HEK293 (cell line): ENCODE results near the gene PNKD.

Experiments used
- CTCF ChIA-PET: fragments of 350-600 bp; formaldehyde crosslinking; extraction: SDS; loops from one replicate; lab custom pipeline; 2021; ENCODE audit warnings: antibody characterized with exemption; lab: Yijun Ruan, JAX
- POLR2A ChIA-PET: fragments of 300-600 bp; formaldehyde crosslinking; extraction: SDS; loops from one replicate; lab custom pipeline; 2020; ENCODE audit warnings: antibody characterized with exemption, inconsistent platforms; lab: Yijun Ruan, JAX
- H3K27ac ChIP-seq: fragments of 200-500 bp; sonication (Bioruptor generic); 2 replicates; pipeline ENCODE4 v1.5.1; 2014; ENCODE audit warnings: low read depth, low read length, control low read depth, inconsistent platforms; ENCODE audit errors: extremely low read depth
- H3K36me3 ChIP-seq, 2 experiments: fragments of 200-500 bp in 1 of 2; sonication (Bioruptor generic) in 1 of 2; 1 replicate in 1 of 2; 2 replicates in 1 of 2; pipeline ENCODE4 v1.5.1; 2014 to 2017; ENCODE audit warnings: inconsistent platforms in 2 of 2, low read length in 2 of 2; ENCODE audit not compliant: control insufficient read depth in 2 of 2, insufficient read depth in 1 of 2
- H3K4me1 ChIP-seq: fragments of 200-500 bp; sonication (Bioruptor generic); 2 replicates; pipeline ENCODE4 v1.5.1; 2014; ENCODE audit warnings: mild to moderate bottlenecking, low read length, inconsistent platforms; ENCODE audit not compliant: control insufficient read depth, insufficient read depth
- H3K4me3 ChIP-seq: 2 replicates; pipeline ENCODE4 v1.5.1; 2011; ENCODE audit warnings: low read depth, mild to moderate bottlenecking, control low read depth, low read length, moderate library complexity
- H3K9me3 ChIP-seq: fragments of 200-500 bp; sonication (Bioruptor generic); 2 replicates; pipeline ENCODE4 v1.5.1; 2014; ENCODE audit warnings: low read depth, low read length, inconsistent platforms; ENCODE audit not compliant: control insufficient read depth, insufficient read depth
- FEZF1 ChIP-seq: fragments of 450-650 bp; formaldehyde crosslinking; IDR thresholded peaks from 2 replicates; pipeline ENCODE4 v1.5.1; 2016; ENCODE audit warnings: missing biosample characterization, missing genetic modification characterization
- KLF7 ChIP-seq: fragments of 450-650 bp; formaldehyde crosslinking; IDR thresholded peaks from 2 replicates; pipeline ENCODE4 v1.5.1; 2016; ENCODE audit warnings: missing biosample characterization, missing genetic modification characterization, borderline replicate concordance
- KLF8 ChIP-seq: fragments of 450-650 bp; formaldehyde crosslinking; IDR thresholded peaks from 2 replicates; pipeline ENCODE4 v1.5.1; 2016; ENCODE audit warnings: missing biosample characterization, missing genetic modification characterization
- MZF1 ChIP-seq: fragments of 450-650 bp; formaldehyde crosslinking; IDR thresholded peaks from 2 replicates; pipeline ENCODE4 v1.5.1; 2017; ENCODE audit warnings: missing biosample characterization, missing genetic modification characterization, borderline replicate concordance
- REPIN1 ChIP-seq: fragments of 450-650 bp; formaldehyde crosslinking; IDR thresholded peaks from 2 replicates; pipeline ENCODE4 v1.5.1; 2017; ENCODE audit warnings: missing biosample characterization, missing genetic modification characterization, low read depth
- SALL2 ChIP-seq: fragments of 450-650 bp; formaldehyde crosslinking; IDR thresholded peaks from 2 replicates; pipeline ENCODE4 v1.5.0; 2017; ENCODE audit warnings: missing biosample characterization, mild to moderate bottlenecking, missing genetic modification characterization, borderline replicate concordance
- SP7 ChIP-seq: fragments of 450-650 bp; formaldehyde crosslinking; IDR thresholded peaks from 2 replicates; pipeline ENCODE4 v1.5.1; 2016; ENCODE audit warnings: missing biosample characterization, missing genetic modification characterization
- ZBTB20 ChIP-seq: fragments of 450-650 bp; formaldehyde crosslinking; IDR thresholded peaks from 2 replicates; pipeline ENCODE4 v1.5.1; 2016; ENCODE audit warnings: missing biosample characterization, missing genetic modification characterization
- ZNF114 ChIP-seq: fragments of 450-650 bp; formaldehyde crosslinking; IDR thresholded peaks from 2 replicates; pipeline ENCODE4 v1.5.0; 2017; ENCODE audit warnings: missing biosample characterization, missing genetic modification characterization
- ZNF302 ChIP-seq: fragments of 450-650 bp; formaldehyde crosslinking; IDR thresholded peaks from 2 replicates; pipeline ENCODE4 v1.5.1; 2016; ENCODE audit warnings: missing biosample characterization, missing genetic modification characterization, low read depth
- ZNF501 ChIP-seq: fragments of 450-650 bp; formaldehyde crosslinking; IDR thresholded peaks from 2 replicates; pipeline ENCODE4 v1.5.1; 2016; ENCODE audit warnings: missing biosample characterization, missing genetic modification characterization
- ZNF561 ChIP-seq: fragments of 450-650 bp; IDR thresholded peaks from 2 replicates; pipeline ENCODE4 v1.5.1; 2018; ENCODE audit warnings: missing biosample characterization, missing genetic modification characterization, borderline replicate concordance
- ZNF658 ChIP-seq: fragments of 450-650 bp; formaldehyde crosslinking; IDR thresholded peaks from 2 replicates; pipeline ENCODE4; 2016; ENCODE audit warnings: missing biosample characterization, missing genetic modification characterization
- ZNF707 ChIP-seq: fragments of 450-650 bp; formaldehyde crosslinking; IDR thresholded peaks from 2 replicates; pipeline ENCODE4 v1.5.1; 2016; ENCODE audit warnings: missing biosample characterization, missing genetic modification characterization
- ZNF830 ChIP-seq: fragments of 450-650 bp; IDR thresholded peaks from 2 replicates; pipeline ENCODE4 v1.5.0; 2018; ENCODE audit warnings: missing biosample characterization, missing genetic modification characterization, low read depth, mild to moderate bottlenecking, moderate library complexity
- ZNF843 ChIP-seq: fragments of 450-650 bp; formaldehyde crosslinking; IDR thresholded peaks from 2 replicates; pipeline ENCODE4 v1.5.1; 2016; ENCODE audit warnings: missing biosample characterization, missing genetic modification characterization
- TF ChIP-seq, protein P1 (sequence below): fragments of 450-650 bp; formaldehyde crosslinking; IDR thresholded peaks from 2 replicates; pipeline ENCODE4 v1.5.1; 2016; ENCODE audit warnings: missing biosample characterization, missing genetic modification characterization
- TF ChIP-seq, protein P2 (sequence below): fragments of 450-650 bp; formaldehyde crosslinking; IDR thresholded peaks from 2 replicates; pipeline ENCODE4 v1.5.1; 2017; ENCODE audit warnings: missing biosample characterization, missing genetic modification characterization
- TF ChIP-seq, protein P3 (sequence below): fragments of 450-650 bp; formaldehyde crosslinking; IDR thresholded peaks from 2 replicates; pipeline ENCODE4 v1.5.1; 2016; ENCODE audit warnings: missing biosample characterization, missing genetic modification characterization
- TF ChIP-seq, protein P4 (sequence below): fragments of 450-650 bp; formaldehyde crosslinking; IDR thresholded peaks from 2 replicates; pipeline ENCODE4 v1.5.1; 2017; ENCODE audit warnings: missing biosample characterization, missing genetic modification characterization
- TF ChIP-seq, protein P5 (sequence below): fragments of 450-650 bp; formaldehyde crosslinking; conservative IDR thresholded peaks from 2 replicates; pipeline ENCODE4 v1.5.1; 2016; ENCODE audit warnings: low read depth, missing biosample characterization, missing genetic modification characterization
- TF ChIP-seq, protein P6 (sequence below): fragments of 450-650 bp; formaldehyde crosslinking; IDR thresholded peaks from 2 replicates; pipeline ENCODE4 v1.5.1; 2016; ENCODE audit warnings: missing biosample characterization, missing genetic modification characterization

PNKD gene

DNA sequence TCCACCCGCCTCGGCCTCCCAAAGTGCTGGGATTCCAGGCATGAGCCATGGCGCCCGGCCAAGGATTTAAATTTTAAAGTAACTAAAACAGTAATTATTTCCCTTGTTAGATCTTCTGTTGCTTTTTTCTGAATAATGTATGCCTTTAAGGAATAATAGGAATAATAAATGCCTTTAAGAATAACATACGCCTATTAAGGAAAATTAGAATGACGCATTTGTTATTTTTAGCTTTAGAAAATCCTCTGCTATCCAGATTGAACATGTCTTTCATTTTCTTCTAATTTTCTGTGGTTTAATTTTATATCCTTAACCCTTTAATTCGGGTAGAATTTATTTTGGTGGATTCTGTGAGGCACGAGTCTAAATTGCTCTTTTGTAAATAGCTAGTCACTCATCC, 45.1 kb downstream of the PNKD start:
- Histone ChIP-seq H3K9me3 (no peaks in the 10 kb centered on the region), H3K4me1 (no peaks in the 10 kb centered on the region)
- CTCF ChIA-PET = interaction anchor here (1.4 kb wide), 1 partner anchor 41 kb away, joined by 3 read pairs; the partner anchor contains the start of gene CATIP
- TF ChIP-seq ZNF658 (tag by site-specific recombination) = no peak
- no peak for TF ChIP-seq FEZF1 (tag by site-specific recombination)
- TF ChIP-seq, protein P1, sequence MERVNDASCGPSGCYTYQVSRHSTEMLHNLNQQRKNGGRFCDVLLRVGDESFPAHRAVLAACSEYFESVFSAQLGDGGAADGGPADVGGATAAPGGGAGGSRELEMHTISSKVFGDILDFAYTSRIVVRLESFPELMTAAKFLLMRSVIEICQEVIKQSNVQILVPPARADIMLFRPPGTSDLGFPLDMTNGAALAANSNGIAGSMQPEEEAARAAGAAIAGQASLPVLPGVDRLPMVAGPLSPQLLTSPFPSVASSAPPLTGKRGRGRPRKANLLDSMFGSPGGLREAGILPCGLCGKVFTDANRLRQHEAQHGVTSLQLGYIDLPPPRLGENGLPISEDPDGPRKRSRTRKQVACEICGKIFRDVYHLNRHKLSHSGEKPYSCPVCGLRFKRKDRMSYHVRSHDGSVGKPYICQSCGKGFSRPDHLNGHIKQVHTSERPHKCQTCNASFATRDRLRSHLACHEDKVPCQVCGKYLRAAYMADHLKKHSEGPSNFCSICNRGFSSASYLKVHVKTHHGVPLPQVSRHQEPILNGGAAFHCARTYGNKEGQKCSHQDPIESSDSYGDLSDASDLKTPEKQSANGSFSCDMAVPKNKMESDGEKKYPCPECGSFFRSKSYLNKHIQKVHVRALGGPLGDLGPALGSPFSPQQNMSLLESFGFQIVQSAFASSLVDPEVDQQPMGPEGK (tag by site-specific recombination) = no peak
- TF ChIP-seq KLF7 (tag by site-specific recombination) = no peak
- no peak for TF ChIP-seq ZBTB20 (tag by site-specific recombination)
- TF ChIP-seq, protein P2, sequence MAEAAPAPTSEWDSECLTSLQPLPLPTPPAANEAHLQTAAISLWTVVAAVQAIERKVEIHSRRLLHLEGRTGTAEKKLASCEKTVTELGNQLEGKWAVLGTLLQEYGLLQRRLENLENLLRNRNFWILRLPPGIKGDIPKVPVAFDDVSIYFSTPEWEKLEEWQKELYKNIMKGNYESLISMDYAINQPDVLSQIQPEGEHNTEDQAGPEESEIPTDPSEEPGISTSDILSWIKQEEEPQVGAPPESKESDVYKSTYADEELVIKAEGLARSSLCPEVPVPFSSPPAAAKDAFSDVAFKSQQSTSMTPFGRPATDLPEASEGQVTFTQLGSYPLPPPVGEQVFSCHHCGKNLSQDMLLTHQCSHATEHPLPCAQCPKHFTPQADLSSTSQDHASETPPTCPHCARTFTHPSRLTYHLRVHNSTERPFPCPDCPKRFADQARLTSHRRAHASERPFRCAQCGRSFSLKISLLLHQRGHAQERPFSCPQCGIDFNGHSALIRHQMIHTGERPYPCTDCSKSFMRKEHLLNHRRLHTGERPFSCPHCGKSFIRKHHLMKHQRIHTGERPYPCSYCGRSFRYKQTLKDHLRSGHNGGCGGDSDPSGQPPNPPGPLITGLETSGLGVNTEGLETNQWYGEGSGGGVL (tag by site-specific recombination) = no peak
- TF ChIP-seq ZNF843 (tag by site-specific recombination) = no peak
- TF ChIP-seq ZNF114 (tag by site-specific recombination) = no peak
- TF ChIP-seq ZNF707 = no peak
- no peak for TF ChIP-seq REPIN1 (tag by site-specific recombination)
- TF ChIP-seq ZNF830 (tag by site-specific recombination) = no peak
- TF ChIP-seq KLF8 = no peak
- TF ChIP-seq MZF1 (tag by site-specific recombination) = no peak
- no peak for TF ChIP-seq ZNF302 (tag by site-specific recombination)
- no peak for TF ChIP-seq SALL2 (tag by site-specific recombination)
- TF ChIP-seq SP7 (tag by site-specific recombination) = no peak
- TF ChIP-seq, all 188 proteins: peak for 0
- no peak overlapping the region for H3K4me3 ChIP-seq
- no peak overlapping the region for H3K27ac ChIP-seq
- no peaks in the 10 kb centered on the region for H3K36me3 ChIP-seq
- POLR2A ChIA-PET = no interaction called here

DNA sequence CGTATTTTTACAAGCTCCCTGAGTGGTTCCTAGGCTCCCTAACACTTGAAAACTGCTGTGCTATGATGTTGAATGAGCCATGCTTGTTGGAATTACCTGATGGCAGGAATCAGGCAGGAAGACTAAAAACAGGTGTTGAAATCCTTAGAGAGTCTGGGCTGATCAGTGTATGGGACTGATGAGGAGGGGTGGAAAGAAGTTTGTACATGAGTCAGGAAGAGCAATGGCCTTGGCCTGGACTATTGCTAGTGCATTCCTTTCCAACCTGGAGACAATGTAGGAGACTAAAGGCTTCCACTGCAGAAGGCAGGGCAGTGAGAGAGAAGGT, 46.9 kb downstream of the PNKD start:
- ChIA-PET POLR2A (no interaction called here), CTCF (interaction anchor here (1.0 to 1.5 kb wide), 2 partner anchors 10 to 15 kb away, joined by 3 to 8 read pairs; no protein-coding TSS in a partner anchor)
- no peak overlapping the region for H3K27ac ChIP-seq
- TF ChIP-seq, protein P3, sequence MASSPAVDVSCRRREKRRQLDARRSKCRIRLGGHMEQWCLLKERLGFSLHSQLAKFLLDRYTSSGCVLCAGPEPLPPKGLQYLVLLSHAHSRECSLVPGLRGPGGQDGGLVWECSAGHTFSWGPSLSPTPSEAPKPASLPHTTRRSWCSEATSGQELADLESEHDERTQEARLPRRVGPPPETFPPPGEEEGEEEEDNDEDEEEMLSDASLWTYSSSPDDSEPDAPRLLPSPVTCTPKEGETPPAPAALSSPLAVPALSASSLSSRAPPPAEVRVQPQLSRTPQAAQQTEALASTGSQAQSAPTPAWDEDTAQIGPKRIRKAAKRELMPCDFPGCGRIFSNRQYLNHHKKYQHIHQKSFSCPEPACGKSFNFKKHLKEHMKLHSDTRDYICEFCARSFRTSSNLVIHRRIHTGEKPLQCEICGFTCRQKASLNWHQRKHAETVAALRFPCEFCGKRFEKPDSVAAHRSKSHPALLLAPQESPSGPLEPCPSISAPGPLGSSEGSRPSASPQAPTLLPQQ (tag by site-specific recombination) = no peak
- TF ChIP-seq, protein P4, sequence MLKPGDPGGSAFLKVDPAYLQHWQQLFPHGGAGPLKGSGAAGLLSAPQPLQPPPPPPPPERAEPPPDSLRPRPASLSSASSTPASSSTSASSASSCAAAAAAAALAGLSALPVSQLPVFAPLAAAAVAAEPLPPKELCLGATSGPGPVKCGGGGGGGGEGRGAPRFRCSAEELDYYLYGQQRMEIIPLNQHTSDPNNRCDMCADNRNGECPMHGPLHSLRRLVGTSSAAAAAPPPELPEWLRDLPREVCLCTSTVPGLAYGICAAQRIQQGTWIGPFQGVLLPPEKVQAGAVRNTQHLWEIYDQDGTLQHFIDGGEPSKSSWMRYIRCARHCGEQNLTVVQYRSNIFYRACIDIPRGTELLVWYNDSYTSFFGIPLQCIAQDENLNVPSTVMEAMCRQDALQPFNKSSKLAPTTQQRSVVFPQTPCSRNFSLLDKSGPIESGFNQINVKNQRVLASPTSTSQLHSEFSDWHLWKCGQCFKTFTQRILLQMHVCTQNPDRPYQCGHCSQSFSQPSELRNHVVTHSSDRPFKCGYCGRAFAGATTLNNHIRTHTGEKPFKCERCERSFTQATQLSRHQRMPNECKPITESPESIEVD (tag by site-specific recombination) = no peak
- TF ChIP-seq ZNF501 (no peak), ZNF561 (tag by site-specific recombination) (no peak), REPIN1 (tag by site-specific recombination) (no peak)
- TF ChIP-seq, protein P5, sequence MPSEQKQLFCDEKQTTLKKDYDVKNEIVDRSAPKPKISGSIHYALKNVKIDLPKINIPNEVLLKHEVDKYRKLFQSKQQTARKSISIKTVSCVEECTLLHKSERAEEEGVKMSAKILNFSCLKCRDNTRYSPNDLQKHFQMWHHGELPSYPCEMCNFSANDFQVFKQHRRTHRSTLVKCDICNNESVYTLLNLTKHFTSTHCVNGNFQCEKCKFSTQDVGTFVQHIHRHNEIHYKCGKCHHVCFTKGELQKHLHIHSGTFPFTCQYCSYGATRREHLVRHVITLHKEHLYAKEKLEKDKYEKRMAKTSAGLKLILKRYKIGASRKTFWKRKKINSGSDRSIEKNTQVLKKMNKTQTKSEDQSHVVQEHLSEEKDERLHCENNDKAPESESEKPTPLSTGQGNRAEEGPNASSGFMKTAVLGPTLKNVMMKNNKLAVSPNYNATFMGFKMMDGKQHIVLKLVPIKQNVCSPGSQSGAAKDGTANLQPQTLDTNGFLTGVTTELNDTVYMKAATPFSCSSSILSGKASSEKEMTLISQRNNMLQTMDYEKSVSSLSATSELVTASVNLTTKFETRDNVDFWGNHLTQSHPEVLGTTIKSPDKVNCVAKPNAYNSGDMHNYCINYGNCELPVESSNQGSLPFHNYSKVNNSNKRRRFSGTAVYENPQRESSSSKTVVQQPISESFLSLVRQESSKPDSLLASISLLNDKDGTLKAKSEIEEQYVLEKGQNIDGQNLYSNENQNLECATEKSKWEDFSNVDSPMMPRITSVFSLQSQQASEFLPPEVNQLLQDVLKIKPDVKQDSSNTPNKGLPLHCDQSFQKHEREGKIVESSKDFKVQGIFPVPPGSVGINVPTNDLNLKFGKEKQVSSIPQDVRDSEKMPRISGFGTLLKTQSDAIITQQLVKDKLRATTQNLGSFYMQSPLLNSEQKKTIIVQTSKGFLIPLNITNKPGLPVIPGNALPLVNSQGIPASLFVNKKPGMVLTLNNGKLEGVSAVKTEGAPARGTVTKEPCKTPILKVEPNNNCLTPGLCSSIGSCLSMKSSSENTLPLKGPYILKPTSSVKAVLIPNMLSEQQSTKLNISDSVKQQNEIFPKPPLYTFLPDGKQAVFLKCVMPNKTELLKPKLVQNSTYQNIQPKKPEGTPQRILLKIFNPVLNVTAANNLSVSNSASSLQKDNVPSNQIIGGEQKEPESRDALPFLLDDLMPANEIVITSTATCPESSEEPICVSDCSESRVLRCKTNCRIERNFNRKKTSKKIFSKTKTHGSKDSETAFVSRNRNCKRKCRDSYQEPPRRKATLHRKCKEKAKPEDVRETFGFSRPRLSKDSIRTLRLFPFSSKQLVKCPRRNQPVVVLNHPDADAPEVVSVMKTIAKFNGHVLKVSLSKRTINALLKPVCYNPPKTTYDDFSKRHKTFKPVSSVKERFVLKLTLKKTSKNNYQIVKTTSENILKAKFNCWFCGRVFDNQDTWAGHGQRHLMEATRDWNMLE (tag by site-specific recombination) = no peak
- TF ChIP-seq, protein P6, sequence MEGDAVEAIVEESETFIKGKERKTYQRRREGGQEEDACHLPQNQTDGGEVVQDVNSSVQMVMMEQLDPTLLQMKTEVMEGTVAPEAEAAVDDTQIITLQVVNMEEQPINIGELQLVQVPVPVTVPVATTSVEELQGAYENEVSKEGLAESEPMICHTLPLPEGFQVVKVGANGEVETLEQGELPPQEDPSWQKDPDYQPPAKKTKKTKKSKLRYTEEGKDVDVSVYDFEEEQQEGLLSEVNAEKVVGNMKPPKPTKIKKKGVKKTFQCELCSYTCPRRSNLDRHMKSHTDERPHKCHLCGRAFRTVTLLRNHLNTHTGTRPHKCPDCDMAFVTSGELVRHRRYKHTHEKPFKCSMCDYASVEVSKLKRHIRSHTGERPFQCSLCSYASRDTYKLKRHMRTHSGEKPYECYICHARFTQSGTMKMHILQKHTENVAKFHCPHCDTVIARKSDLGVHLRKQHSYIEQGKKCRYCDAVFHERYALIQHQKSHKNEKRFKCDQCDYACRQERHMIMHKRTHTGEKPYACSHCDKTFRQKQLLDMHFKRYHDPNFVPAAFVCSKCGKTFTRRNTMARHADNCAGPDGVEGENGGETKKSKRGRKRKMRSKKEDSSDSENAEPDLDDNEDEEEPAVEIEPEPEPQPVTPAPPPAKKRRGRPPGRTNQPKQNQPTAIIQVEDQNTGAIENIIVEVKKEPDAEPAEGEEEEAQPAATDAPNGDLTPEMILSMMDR (tag by site-specific recombination) = no peak

More for the DNA sequence above, 46.9 kb downstream of the PNKD start:
- Histone ChIP-seq H3K4me1 (no peaks in the 10 kb centered on the region), H3K4me3 (no peak overlapping the region), H3K9me3 (no peaks in the 10 kb centered on the region), H3K36me3 (no peaks in the 10 kb centered on the region)
